ENCODE measurements around the gene BBOX1.

GRCh38 chr11:27018902-27019529, 21.6 kb upstream of the BBOX1 start:
- TF ChIP-seq POLR2AphosphoS5 (IDR thresholded peaks at IDR 0.05; ENCODE audit: borderline replicate concordance, low read depth, low read length) (no peak), EZH2 (IDR thresholded peaks at IDR 0.05) (no peak), FOXP2 (optimal IDR thresholded peaks at IDR 0.05; ENCODE audit: control extremely low read depth, extremely low read length, insufficient read depth) (no peak)
